ENCODE measurements around the gene TRIM47.

DNA sequence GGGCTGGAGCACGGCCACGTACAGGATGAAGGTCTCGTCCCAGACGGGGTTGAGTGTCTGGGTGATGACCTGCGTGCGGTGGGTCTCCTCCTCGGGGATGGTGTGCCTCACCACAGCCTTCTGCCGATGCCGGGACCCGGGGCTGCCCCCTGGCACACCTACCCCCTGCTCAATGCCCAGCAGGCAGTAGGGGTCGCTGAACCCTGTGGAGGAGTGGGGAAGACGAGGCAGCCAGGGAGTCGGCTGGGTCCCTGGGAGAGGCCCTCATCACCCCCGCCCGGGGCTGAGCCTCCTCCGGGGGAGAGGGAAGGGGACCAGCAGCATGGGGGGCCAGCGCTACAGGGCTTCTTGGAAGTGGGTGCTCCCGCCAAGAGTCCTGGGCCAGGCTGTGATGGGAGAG lies 36.0 kb downstream of the TRIM47 start:
- TF ChIP-seq POLR2AphosphoS5 (IDR thresholded peaks at IDR 0.05; ENCODE audit: low read depth, low read length) (no peak), POLR2A (IDR thresholded peaks at IDR 0.05; ENCODE audit: low read depth, low read length) (no peak), TAF1 (IDR thresholded peaks at IDR 0.05; ENCODE audit: borderline replicate concordance, low read depth, low read length) (no peak)
